WTC11 (cell line): ENCODE data around the gene GABRG1.

Source experiments
- ATF3 ChIP-seq: sonication (generic); formaldehyde crosslinking; conservative IDR thresholded peaks from 2 replicates; pipeline ENCODE4 v1.8.1; 2022; ENCODE audit warnings: mild to moderate bottlenecking, missing genetic modification reagents
- CBFB ChIP-seq: sonication (generic); formaldehyde crosslinking; IDR thresholded peaks from 2 replicates; pipeline ENCODE4 v1.8.1; 2022; ENCODE audit warnings: mild to moderate bottlenecking, low read depth, missing genetic modification reagents
- CREB1 ChIP-seq: sonication (generic); formaldehyde crosslinking; IDR thresholded peaks from 2 replicates; pipeline ENCODE4 v1.8.0; 2023; ENCODE audit warnings: mild to moderate bottlenecking, missing genetic modification reagents
- CREM ChIP-seq: sonication (generic); formaldehyde crosslinking; IDR thresholded peaks from 2 replicates; pipeline ENCODE4 v1.8.1; 2022; ENCODE audit warnings: mild to moderate bottlenecking, missing genetic modification reagents, moderate library complexity
- CTCF ChIP-seq: fragments of 200-600 bp; IDR thresholded peaks from 2 replicates; pipeline ENCODE4 v1.8.0; 2022; ENCODE audit warnings: antibody characterized with exemption
- FOXK1 ChIP-seq: sonication (generic); formaldehyde crosslinking; IDR thresholded peaks from 2 replicates; pipeline ENCODE4 v1.8.0; 2022; ENCODE audit warnings: mild to moderate bottlenecking, moderate library complexity, missing genetic modification reagents
- FOXP4 ChIP-seq: sonication (generic); formaldehyde crosslinking; IDR thresholded peaks from 2 replicates; pipeline ENCODE4 v1.8.0; 2022; ENCODE audit warnings: mild to moderate bottlenecking, missing genetic modification reagents
- KAT7 ChIP-seq: sonication (generic); formaldehyde crosslinking; IDR thresholded peaks from 2 replicates; pipeline ENCODE4 v1.8.1; 2023; ENCODE audit warnings: missing genetic modification reagents, mild to moderate bottlenecking, borderline replicate concordance
- USF1 ChIP-seq: sonication (generic); formaldehyde crosslinking; IDR thresholded peaks from 2 replicates; pipeline ENCODE4 v1.8.0; 2022; ENCODE audit warnings: mild to moderate bottlenecking, missing genetic modification reagents
- ZBTB21 ChIP-seq: sonication (generic); formaldehyde crosslinking; IDR thresholded peaks from 2 replicates; pipeline ENCODE4 v1.8.1; 2023; ENCODE audit warnings: mild to moderate bottlenecking, missing genetic modification reagents, borderline replicate concordance

- TF ChIP-seq CTCF (no peak), CREB1 (no peak), CREM (CRISPR knock-in tag) (no peak), USF1 (CRISPR knock-in tag) (no peak), CBFB (CRISPR knock-in tag) (no peak), ZBTB21 (CRISPR knock-in tag) (no peak), ATF3 (no peak), KAT7 (CRISPR knock-in tag) (no peak), FOXP4 (CRISPR knock-in tag) (no peak), FOXK1 (CRISPR knock-in tag) (no peak)
Observed at GRCh38 chr4:46051392-46051791, 72.5 kb downstream of the GABRG1 start.
